ENCODE data around the gene TRERF1. TPM values are rescaled to one million over a fixed set of nuclear protein-coding genes. Genes with fewer than 3 reads are reported as not detected.

The TRERF1 gene
- total RNA-seq, 1 donor from 2014 or later: 13.2 TPM

DNA sequence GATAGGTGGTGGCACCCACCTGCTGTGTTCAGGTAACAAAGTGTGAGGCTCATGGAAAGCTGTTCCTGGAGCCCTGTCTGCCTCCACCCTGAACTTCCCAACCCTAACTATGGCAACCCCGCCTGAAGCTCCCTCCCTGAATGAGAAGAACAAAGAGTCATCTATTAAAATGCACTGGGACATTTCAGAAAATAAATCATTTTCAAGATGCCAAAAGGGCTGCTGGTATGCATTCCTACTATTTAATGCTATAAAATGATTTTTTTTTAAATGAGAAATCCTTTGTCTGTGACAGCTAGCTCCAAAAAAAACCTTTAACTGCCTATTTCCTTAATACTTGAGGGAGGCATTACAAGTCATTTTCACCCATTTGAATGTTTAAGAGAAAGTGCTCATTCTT lies 149.7 kb downstream of the TRERF1 start:
- no peak for DNase-seq (ENCODE audit: extremely low spot score, unreplicated experiment)
- H3K27ac Mint-ChIP-seq: no peak overlapping the region

DNA sequence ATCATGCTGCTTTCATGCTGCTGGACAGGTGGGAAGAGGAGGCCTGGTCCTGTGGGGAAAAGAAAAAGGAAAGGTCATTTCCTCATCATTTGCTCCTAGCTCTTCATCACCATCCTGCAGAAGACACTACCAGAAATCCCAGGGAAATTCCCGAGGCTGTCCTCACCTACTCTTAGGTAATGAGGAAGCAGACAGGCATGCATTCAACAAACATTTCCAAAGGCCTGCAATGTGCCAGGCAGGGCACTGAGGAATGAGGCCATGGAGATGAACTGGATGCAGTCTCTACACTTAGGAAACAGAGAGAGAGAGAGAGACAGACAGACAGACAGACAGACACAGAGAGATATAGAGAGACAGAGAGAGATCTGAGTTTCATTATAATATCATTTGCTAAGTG lies 151.0 kb downstream of the TRERF1 start:
- H3K9me3 Mint-ChIP-seq: no peaks in the 10 kb centered on the region
- no peak overlapping the region for H3K27ac Mint-ChIP-seq
- H3K27me3 Mint-ChIP-seq: no peaks in the 10 kb centered on the region
- peaks cover 18% of the 10 kb centered on the region for H3K4me1 Mint-ChIP-seq (ENCODE audit: unreplicated experiment)
- DNase-seq (ENCODE audit: extremely low spot score, unreplicated experiment): no peak
- H3K4me3 Mint-ChIP-seq: no peak overlapping the region
- TF ChIP-seq, protein P1, sequence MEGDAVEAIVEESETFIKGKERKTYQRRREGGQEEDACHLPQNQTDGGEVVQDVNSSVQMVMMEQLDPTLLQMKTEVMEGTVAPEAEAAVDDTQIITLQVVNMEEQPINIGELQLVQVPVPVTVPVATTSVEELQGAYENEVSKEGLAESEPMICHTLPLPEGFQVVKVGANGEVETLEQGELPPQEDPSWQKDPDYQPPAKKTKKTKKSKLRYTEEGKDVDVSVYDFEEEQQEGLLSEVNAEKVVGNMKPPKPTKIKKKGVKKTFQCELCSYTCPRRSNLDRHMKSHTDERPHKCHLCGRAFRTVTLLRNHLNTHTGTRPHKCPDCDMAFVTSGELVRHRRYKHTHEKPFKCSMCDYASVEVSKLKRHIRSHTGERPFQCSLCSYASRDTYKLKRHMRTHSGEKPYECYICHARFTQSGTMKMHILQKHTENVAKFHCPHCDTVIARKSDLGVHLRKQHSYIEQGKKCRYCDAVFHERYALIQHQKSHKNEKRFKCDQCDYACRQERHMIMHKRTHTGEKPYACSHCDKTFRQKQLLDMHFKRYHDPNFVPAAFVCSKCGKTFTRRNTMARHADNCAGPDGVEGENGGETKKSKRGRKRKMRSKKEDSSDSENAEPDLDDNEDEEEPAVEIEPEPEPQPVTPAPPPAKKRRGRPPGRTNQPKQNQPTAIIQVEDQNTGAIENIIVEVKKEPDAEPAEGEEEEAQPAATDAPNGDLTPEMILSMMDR (conservative IDR thresholded peaks at IDR 0.05): no peak
- peaks cover 7% of the 10 kb centered on the region for H3K36me3 Mint-ChIP-seq

More for the DNA sequence above, 149.7 kb downstream of the TRERF1 start:
- TF ChIP-seq, protein P1 (conservative IDR thresholded peaks at IDR 0.05): no peak
- Mint-ChIP-seq H3K36me3 (peaks cover 7% of the 10 kb centered on the region), H3K4me3 (no peak overlapping the region), H3K4me1 (ENCODE audit: unreplicated experiment) (peaks cover 19% of the 10 kb centered on the region), H3K27me3 (no peaks in the 10 kb centered on the region), H3K9me3 (no peaks in the 10 kb centered on the region)

DNA sequence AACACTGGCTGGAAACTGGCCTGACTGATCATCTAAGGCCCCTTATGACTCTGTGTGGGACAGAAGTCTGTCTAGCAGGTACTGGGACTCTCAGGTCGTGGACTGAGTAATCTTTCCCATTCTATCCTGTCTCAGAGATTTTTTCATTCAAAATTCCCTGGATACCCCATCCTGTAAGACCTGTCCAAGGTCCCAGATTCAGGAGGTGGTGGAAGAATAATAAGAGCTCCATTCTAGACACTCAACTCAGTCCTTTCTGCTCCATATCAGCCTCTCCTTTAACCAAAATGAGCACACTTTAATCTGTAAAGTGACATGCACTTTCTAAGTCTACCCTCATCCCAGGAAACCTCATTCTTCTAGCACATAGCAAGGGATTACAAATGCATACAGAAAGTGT lies 151.5 kb downstream of the TRERF1 start:
- TF ChIP-seq, protein P1 (conservative IDR thresholded peaks at IDR 0.05): no peak
- no peak overlapping the region for H3K4me3 Mint-ChIP-seq
- no peak overlapping the region for H3K27ac Mint-ChIP-seq
- peaks cover 7% of the 10 kb centered on the region for H3K36me3 Mint-ChIP-seq
- DNase-seq (ENCODE audit: extremely low spot score, unreplicated experiment): no peak
- H3K4me1 Mint-ChIP-seq (ENCODE audit: unreplicated experiment): peaks cover 13% of the 10 kb centered on the region
- no peaks in the 10 kb centered on the region for H3K27me3 Mint-ChIP-seq
- H3K9me3 Mint-ChIP-seq: no peaks in the 10 kb centered on the region

DNA sequence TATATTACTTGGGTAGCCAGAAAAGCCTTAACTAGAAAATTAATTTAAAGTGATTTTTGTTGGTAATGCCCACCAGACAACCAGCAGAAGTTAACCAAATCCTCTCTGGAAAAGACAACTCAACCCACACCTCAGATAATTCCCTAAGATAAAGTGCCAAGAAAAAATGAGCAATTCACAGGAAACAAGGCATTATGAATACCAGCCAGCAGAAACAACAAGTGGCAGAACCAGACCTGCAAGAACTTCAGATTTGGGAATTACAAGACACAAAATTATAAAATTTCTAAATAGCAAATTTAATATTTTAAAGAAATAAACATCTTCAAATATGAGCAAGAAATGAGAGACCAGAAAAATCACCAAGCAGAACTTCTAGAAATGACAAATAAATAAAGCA lies 154.1 kb downstream of the TRERF1 start:
- TF ChIP-seq, protein P1 (conservative IDR thresholded peaks at IDR 0.05): no peak
- Mint-ChIP-seq H3K9me3 (no peaks in the 10 kb centered on the region), H3K36me3 (peaks cover 11% of the 10 kb centered on the region), H3K4me1 (ENCODE audit: unreplicated experiment) (peaks cover 4% of the 10 kb centered on the region), H3K27me3 (no peaks in the 10 kb centered on the region), H3K27ac (no peak overlapping the region), H3K4me3 (no peak overlapping the region)
- DNase-seq (ENCODE audit: extremely low spot score, unreplicated experiment): no peak

DNA sequence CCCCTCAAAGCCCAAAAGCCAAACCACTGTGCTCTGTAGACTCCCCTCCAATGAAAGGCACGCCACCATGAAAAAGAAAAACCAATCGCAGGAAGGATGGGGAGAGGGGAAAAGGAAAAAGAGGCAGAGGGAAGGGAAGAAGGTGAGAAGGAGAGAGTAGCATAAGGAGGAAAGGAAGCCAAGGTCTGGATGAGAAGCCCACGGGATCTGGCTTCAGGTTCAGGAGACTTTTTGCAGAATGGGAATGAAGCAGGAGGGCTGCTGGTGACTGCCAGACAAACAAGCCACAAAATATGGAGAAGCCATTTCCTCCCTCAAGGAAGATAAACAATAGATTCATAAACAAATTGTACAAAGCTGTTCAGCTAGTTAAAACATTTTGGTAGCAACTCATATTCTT lies 155.1 kb downstream of the TRERF1 start:
- H3K4me3 Mint-ChIP-seq: no peak overlapping the region
- H3K36me3 Mint-ChIP-seq: peaks cover 11% of the 10 kb centered on the region
- no peaks in the 10 kb centered on the region for H3K27me3 Mint-ChIP-seq
- no peak for DNase-seq (ENCODE audit: extremely low spot score, unreplicated experiment)
- no peak overlapping the region for H3K27ac Mint-ChIP-seq
- TF ChIP-seq, protein P1 (conservative IDR thresholded peaks at IDR 0.05): no peak
- peaks cover 4% of the 10 kb centered on the region for H3K4me1 Mint-ChIP-seq (ENCODE audit: unreplicated experiment)
- H3K9me3 Mint-ChIP-seq: no peaks in the 10 kb centered on the region

DNA sequence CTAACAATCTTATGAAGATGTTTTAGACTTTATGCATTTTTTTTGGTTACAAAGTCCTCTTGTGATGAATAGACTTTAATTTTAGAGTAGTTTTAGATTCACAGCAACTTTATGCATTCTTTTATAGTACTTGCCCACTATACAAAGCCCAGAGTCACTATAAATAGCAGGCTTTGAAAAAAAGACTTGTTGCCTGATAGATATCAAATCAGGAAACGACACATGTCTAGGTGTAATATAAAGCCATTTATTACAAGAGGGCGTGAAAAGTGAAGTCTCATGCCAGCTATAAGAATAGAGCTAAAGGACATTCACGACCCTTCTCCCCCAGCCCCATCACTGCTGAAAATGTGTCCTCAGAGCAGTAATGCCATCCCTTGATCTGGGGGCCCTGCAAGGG lies 156.0 kb downstream of the TRERF1 start:
- no peak overlapping the region for H3K27ac Mint-ChIP-seq
- no peak overlapping the region for H3K4me3 Mint-ChIP-seq
- TF ChIP-seq, protein P1 (conservative IDR thresholded peaks at IDR 0.05): no peak
- H3K36me3 Mint-ChIP-seq: peaks cover 11% of the 10 kb centered on the region
- DNase-seq (ENCODE audit: extremely low spot score, unreplicated experiment): no peak
- peaks cover 4% of the 10 kb centered on the region for H3K4me1 Mint-ChIP-seq (ENCODE audit: unreplicated experiment)
- no peaks in the 10 kb centered on the region for H3K9me3 Mint-ChIP-seq
- no peaks in the 10 kb centered on the region for H3K27me3 Mint-ChIP-seq
